Skeletal muscle satellite cell (primary cell): Measurements from ENCODE around the gene CHRNA10.
"Not testable (repeated sequence)": the region's sequence is repeated elsewhere in the genome, so short reads cannot be mapped to it uniquely, and the experiment has no call there.

Experiments used
- H3K27me3 ChIP-seq: 2 replicates; pipeline ENCODE4 v1.7.0; 2013; ENCODE audit warnings: low read length; ENCODE audit not compliant: control insufficient read depth, insufficient read depth
- H3K36me3 ChIP-seq: 2 replicates; pipeline ENCODE4 v1.7.0; 2013; ENCODE audit warnings: mild to moderate bottlenecking, control low read depth, low read length; ENCODE audit not compliant: insufficient read depth
- H3K4me1 ChIP-seq: 2 replicates; pipeline ENCODE4 v1.7.0; 2013; ENCODE audit warnings: low read length; ENCODE audit not compliant: control insufficient read depth, insufficient read depth
- H3K4me2 ChIP-seq: 2 replicates; pipeline ENCODE4 v1.7.0; 2013; ENCODE audit warnings: mild to moderate bottlenecking, low read length
- H3K4me3 ChIP-seq: 2 replicates; pipeline ENCODE4 v1.7.0; 2013; ENCODE audit warnings: low read length
- H3K9ac ChIP-seq: 2 replicates; pipeline ENCODE4 v1.7.0; 2013; ENCODE audit warnings: mild to moderate bottlenecking, low read depth, low read length, moderate library complexity
- H3K9me3 ChIP-seq: replicated peaks from 2 replicates; pipeline ENCODE4 v1.7.0; 2013; ENCODE audit warnings: mild to moderate bottlenecking, control low read depth, low read length

Gene CHRNA10

DNA sequence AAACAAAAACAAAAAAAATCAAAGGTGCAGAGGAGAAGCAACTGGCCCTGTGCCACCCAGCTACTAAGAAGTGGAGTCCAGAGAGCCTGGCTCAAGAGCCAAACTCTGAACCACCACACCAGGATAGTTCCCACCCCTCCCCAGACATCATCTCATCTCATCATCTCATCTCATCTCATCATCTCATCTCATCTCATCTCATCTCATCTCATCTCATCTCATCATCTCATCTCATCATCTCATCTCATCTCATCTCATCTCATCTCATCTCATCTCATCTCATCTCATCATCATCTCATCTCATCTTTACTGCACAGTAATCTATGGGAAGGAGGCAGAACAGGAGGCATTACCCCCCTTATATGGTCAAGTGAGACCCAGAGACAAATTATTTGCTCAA is 8.3 kb downstream of the CHRNA10 start:
- H3K4me3 ChIP-seq, result no peak overlapping the region
- no peaks in the 10 kb centered on the region for H3K9me3 ChIP-seq
- no peaks in the 10 kb centered on the region for H3K4me1 ChIP-seq
- H3K4me2 ChIP-seq, result no peak overlapping the region
- H3K36me3 ChIP-seq, result peaks cover 29% of the 10 kb centered on the region
- no peaks in the 10 kb centered on the region for H3K27me3 ChIP-seq
- no peak overlapping the region for H3K9ac ChIP-seq

GRCh38 chr11:3660960-3661359 is 10.2 kb downstream of the CHRNA10 start:
- H3K4me1 ChIP-seq, result no peaks in the 10 kb centered on the region

DNA sequence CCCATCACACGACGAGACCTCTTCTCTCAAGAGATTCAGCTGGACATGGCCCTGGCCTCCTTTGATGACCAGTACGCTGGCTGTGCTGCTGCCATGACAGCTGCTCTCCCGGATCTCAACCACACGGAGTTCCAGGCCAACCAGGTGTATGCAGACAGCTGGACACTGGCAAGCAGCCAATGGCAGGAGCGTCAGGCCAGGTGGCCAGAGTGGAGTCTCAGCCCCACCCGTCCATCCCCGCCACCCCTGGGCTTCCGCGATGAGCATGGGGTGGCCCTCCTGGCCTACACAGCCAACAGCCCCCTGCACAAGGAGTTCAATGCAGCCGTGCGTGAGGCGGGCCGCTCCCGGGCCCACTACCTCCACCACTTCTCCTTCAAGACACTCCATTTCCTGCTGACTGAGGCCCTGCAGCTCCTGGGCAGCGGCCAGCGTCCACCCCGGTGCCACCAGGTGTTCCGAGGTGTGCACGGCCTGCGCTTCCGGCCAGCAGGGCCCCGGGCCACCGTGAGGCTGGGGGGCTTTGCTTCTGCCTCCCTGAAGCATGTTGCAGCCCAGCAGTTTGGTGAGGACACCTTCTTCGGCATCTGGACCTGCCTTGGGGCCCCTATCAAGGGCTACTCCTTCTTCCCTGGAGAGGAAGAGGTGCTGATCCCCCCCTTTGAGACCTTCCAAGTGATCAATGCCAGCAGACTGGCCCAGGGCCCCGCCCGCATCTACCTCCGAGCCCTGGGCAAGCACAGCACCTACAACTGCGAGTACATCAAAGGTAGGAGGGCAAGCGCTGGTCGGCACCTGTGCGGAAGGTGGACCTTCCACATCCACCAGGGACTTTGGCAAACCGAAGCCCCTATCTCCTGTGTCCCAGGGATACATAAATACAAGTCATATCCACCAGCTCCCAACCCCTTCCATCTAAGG is 11.3 kb downstream of the CHRNA10 start:
- Histone ChIP-seq H3K9ac (no peak overlapping the region), H3K4me2 (no peak overlapping the region), H3K27me3 (peaks cover 8% of the 10 kb centered on the region), H3K4me1 (no peaks in the 10 kb centered on the region), H3K9me3 (no peaks in the 10 kb centered on the region), H3K4me3 (no peak overlapping the region), H3K36me3 (peaks cover 10% of the 10 kb centered on the region)

More at GRCh38 chr11:3660960-3661359, 10.2 kb downstream of the CHRNA10 start:
- Histone ChIP-seq H3K27me3 (no peaks in the 10 kb centered on the region), H3K36me3 (peaks cover 20% of the 10 kb centered on the region), H3K9ac (no peak overlapping the region), H3K9me3 (no peaks in the 10 kb centered on the region), H3K4me3 (no peak overlapping the region), H3K4me2 (no peak overlapping the region)

GRCh38 chr11:3658252-3658651 is 12.9 kb downstream of the CHRNA10 start:
- H3K9ac ChIP-seq, result no peak overlapping the region
- no peaks in the 10 kb centered on the region for H3K9me3 ChIP-seq
- H3K36me3 ChIP-seq, result no peaks in the 10 kb centered on the region
- no peak overlapping the region for H3K4me2 ChIP-seq
- no peaks in the 10 kb centered on the region for H3K4me1 ChIP-seq
- peaks cover 14% of the 10 kb centered on the region for H3K27me3 ChIP-seq
- H3K4me3 ChIP-seq, result no peak overlapping the region

DNA sequence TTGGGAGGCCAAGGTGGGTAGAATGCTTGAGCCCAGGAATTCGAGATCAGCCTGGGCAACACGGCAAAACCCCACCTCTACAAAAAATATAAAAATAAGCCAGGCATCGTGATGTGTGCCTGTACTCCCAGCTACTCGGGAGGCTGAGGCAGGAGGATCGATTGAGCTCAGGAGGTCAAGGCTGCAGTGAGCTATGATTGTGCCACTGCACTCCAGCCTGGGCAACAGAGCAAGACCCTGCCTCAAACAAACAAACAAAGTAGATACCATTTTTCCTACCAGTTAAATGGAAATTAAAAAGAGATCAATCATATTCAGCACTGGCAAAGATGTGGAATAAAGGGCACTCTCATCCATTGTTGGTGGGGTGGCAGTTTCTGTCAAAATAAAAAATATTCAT is 13.9 kb downstream of the CHRNA10 start:
- not testable (repeated sequence) for H3K4me2 ChIP-seq, H3K9me3 ChIP-seq, H3K36me3 ChIP-seq, H3K4me3 ChIP-seq, H3K9ac ChIP-seq, H3K4me1 ChIP-seq
- H3K27me3 ChIP-seq, result peaks cover 14% of the 10 kb centered on the region

GRCh38 chr11:3655547-3655946 is 15.6 kb downstream of the CHRNA10 start:
- H3K4me1 ChIP-seq, result no peaks in the 10 kb centered on the region
- peaks cover 16% of the 10 kb centered on the region for H3K27me3 ChIP-seq
- no peak overlapping the region for H3K4me2 ChIP-seq
- H3K9ac ChIP-seq, result no peak overlapping the region
- H3K9me3 ChIP-seq, result no peaks in the 10 kb centered on the region
- no peaks in the 10 kb centered on the region for H3K36me3 ChIP-seq
- H3K4me3 ChIP-seq, result no peak overlapping the region

GRCh38 chr11:3652514-3652913 is 18.7 kb downstream of the CHRNA10 start:
- peaks cover 34% of the 10 kb centered on the region for H3K27me3 ChIP-seq
- H3K36me3 ChIP-seq, H3K4me1 ChIP-seq, H3K9ac ChIP-seq, H3K4me2 ChIP-seq, H3K9me3 ChIP-seq, H3K4me3 ChIP-seq: not testable (repeated sequence)

DNA sequence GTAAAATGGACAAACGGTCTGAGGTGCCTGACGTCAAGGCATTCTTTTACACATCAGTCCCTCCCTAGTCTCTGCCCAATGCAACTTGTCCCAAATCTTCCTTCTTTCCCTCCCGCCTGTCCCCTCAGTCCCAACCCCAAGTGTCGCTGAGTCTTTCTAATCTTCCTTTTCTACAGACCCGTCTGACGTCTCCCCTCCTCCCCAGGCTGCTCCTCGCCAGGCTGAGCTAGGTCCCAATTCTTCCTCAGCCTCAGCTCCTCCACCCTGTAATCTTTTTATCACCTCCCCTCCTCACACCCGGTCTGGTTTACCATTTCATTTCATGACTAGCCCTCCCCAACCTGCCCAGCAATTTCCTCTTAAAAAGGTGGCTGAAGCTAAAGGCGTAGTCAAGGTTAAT is 21.8 kb downstream of the CHRNA10 start:
- H3K9ac ChIP-seq, H3K36me3 ChIP-seq, H3K4me2 ChIP-seq, H3K4me3 ChIP-seq, H3K9me3 ChIP-seq, H3K4me1 ChIP-seq: not testable (repeated sequence)
- H3K27me3 ChIP-seq, result peaks cover 41% of the 10 kb centered on the region

DNA sequence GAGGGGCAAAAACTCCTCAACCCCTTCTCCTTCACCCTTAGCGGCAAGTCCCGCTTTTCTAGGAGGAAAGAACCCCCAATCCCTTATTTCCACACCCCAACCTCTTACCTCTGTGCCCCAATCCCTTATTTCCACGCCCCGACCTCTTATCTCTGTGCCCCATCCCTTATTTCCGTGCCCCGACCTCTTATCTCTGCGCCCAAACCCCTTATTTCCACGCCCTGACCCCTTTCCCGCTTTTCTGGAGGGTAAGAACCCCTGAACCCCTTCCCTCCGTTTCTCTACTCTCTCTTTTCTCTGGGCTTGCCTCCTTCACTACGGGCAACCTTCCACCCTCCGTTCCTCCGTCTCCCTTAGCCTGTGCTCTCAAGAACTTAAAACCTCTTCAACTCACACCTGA is 22.3 kb downstream of the CHRNA10 start:
- H3K4me1 ChIP-seq, H3K36me3 ChIP-seq, H3K9me3 ChIP-seq, H3K4me2 ChIP-seq, H3K9ac ChIP-seq, H3K4me3 ChIP-seq: not testable (repeated sequence)
- peaks cover 39% of the 10 kb centered on the region for H3K27me3 ChIP-seq

DNA sequence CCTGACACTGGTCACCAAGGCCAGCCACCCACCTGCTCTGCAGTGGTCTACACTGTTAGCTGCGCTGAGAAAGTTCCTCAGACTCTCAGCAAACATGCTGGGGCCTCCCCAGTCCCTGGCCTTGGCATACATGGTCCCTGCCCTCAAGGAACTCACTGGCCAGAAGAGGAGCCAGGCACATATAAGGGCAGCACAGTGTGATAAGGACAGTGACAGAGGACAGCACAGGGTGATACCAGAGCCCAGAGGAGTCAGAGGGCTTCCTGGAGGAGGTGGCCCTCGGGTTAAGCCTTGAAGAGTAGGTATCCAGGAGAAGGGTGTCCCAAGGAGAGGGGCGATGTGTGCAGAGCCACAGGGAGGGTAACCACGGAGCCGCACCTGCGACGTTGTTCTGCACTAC is 25.6 kb downstream of the CHRNA10 start:
- Histone ChIP-seq H3K4me3 (no peak overlapping the region), H3K27me3 (peaks cover 58% of the 10 kb centered on the region), H3K9me3 (no peaks in the 10 kb centered on the region), H3K9ac (no peak overlapping the region), H3K4me2 (no peak overlapping the region), H3K4me1 (no peaks in the 10 kb centered on the region), H3K36me3 (no peaks in the 10 kb centered on the region)

DNA sequence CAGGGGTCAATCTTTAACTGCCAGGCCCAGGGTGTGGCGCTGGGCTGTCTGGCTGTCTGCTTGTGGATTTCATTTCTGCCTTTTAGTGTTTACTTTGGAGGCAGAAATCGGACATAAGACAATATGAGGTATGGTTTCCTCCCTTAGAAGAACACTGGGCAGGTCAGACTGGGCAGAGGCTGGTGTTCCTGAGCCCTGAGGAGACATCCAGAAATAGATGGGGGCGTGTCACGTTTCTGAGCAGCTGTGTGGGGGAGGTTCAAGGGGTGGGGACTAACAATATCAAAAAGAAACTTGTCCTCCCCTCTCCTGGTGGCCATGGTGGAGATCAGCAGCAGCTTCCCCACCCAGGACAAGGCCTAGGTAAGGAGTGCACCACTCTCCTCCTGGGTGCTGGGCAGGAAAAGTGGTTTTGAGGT is 26.4 kb downstream of the CHRNA10 start, which contains the start of gene ART1:
Gene ART1 (plus strand): TSS at position 312 of the 419 bp plus-strand sequence. CDS start 14,086 bp downstream, outside the sequence.
- Histone ChIP-seq H3K27me3 (peaks cover 58% of the 10 kb centered on the region), H3K4me3 (no peak within 1 kb of the TSS), H3K9me3 (no peaks in the 10 kb centered on the region), H3K36me3 (no peaks in the 10 kb centered on the region), H3K4me2 (no peak within 1 kb of the TSS), H3K4me1 (no peaks in the 10 kb centered on the region), H3K9ac (no peak within 1 kb of the TSS)

- Histone ChIP-seq H3K4me2 (peak overlapping the region; percentile 95), H3K27me3 (peaks cover 51% of the 10 kb centered on the region)
- not testable (repeated sequence) for H3K36me3 ChIP-seq, H3K9ac ChIP-seq, H3K9me3 ChIP-seq, H3K4me3 ChIP-seq, H3K4me1 ChIP-seq
These were observed 28.1 kb downstream of the CHRNA10 start for GRCh38 chr11:3643102-3643546.
